H9 (cell line): ENCODE data around the gene MED29. TPM values are rescaled to one million over a fixed set of nuclear protein-coding genes. Genes with fewer than 3 reads are reported as not detected.

Experiments
- DNase-seq: peaks from one replicate; pipeline ENCODE4 v3.0.0-alpha.2; 2017
- H2AFZ ChIP-seq: one replicate; pipeline ENCODE4 v1.6.1; 2013; ENCODE audit warnings: mild to moderate bottlenecking, low read length, control low read depth, moderate library complexity
- H2AK5ac ChIP-seq: 2 replicates; pipeline ENCODE4 v1.6.1; 2013; ENCODE audit warnings: low read length, control low read depth, mixed read lengths; ENCODE audit not compliant: insufficient read length
- H2BK120ac ChIP-seq: one replicate; pipeline ENCODE4 v1.6.1; 2013; ENCODE audit warnings: low read depth, mild to moderate bottlenecking, low read length, control low read depth, inconsistent platforms; ENCODE audit not compliant: poor library complexity, severe bottlenecking
- H2BK12ac ChIP-seq: 2 replicates; pipeline ENCODE4 v1.6.1; 2013; ENCODE audit warnings: low read length, control low read depth, mixed read lengths, low read depth; ENCODE audit not compliant: insufficient read length
- H2BK15ac ChIP-seq: 2 replicates; pipeline ENCODE4 v1.6.1; 2013; ENCODE audit warnings: low read depth, low read length, control low read depth
- H2BK20ac ChIP-seq: one replicate; pipeline ENCODE4 v1.6.1; 2013; ENCODE audit warnings: low read depth, mild to moderate bottlenecking, low read length, control low read depth, inconsistent platforms; ENCODE audit not compliant: poor library complexity, severe bottlenecking
- H2BK5ac ChIP-seq: 2 replicates; pipeline ENCODE4 v1.6.1; 2013; ENCODE audit warnings: low read length, control low read depth, mixed read lengths; ENCODE audit not compliant: insufficient read length
- H3K14ac ChIP-seq: 2 replicates; pipeline ENCODE4 v1.6.1; 2013; ENCODE audit warnings: low read length, control low read depth; ENCODE audit not compliant: insufficient read depth
- H3K18ac ChIP-seq: 2 replicates; pipeline ENCODE4 v1.6.1; 2013; ENCODE audit warnings: low read depth, mild to moderate bottlenecking, mixed read lengths, low read length, control low read depth; ENCODE audit not compliant: insufficient read length
- H3K23ac ChIP-seq: 2 replicates; pipeline ENCODE4 v1.6.1; 2013; ENCODE audit warnings: low read length, control low read depth, mixed read lengths, low read depth; ENCODE audit not compliant: insufficient read length
- H3K23me2 ChIP-seq: 2 replicates; pipeline ENCODE4 v1.6.1; 2013; ENCODE audit warnings: low read depth, mild to moderate bottlenecking, mixed read lengths, low read length, control low read depth; ENCODE audit not compliant: insufficient read length, poor library complexity, severe bottlenecking
- H3K27ac ChIP-seq: 2 replicates; pipeline ENCODE4 v1.5.1; 2013; ENCODE audit warnings: low read length, control low read depth, mixed read lengths, low read depth; ENCODE audit not compliant: insufficient read length
- H3K27me3 ChIP-seq: 2 replicates; pipeline ENCODE4 v1.6.1; 2013; ENCODE audit warnings: low read length, control low read depth, inconsistent platforms; ENCODE audit not compliant: insufficient read depth
- H3K4ac ChIP-seq: 2 replicates; pipeline ENCODE4 v1.6.1; 2013; ENCODE audit warnings: low read depth, mild to moderate bottlenecking, control low read depth, inconsistent platforms, low read length, moderate library complexity
- H3K4me1 ChIP-seq: 2 replicates; pipeline ENCODE4 v1.6.1; 2013; ENCODE audit warnings: low read length, control low read depth, inconsistent platforms; ENCODE audit not compliant: insufficient read depth
- H3K4me2 ChIP-seq: 2 replicates; pipeline ENCODE4 v1.6.1; 2013; ENCODE audit warnings: low read length, control low read depth, mixed read lengths; ENCODE audit not compliant: insufficient read length, insufficient read depth
- H3K56ac ChIP-seq: 2 replicates; pipeline ENCODE4 v1.6.1; 2013; ENCODE audit warnings: low read depth, mild to moderate bottlenecking, mixed read lengths, low read length, control low read depth; ENCODE audit not compliant: insufficient read length
- H3K79me1 ChIP-seq: 2 replicates; pipeline ENCODE4 v1.6.1; 2013; ENCODE audit warnings: low read depth, mild to moderate bottlenecking, moderate library complexity, low read length, control low read depth, inconsistent platforms; ENCODE audit not compliant: insufficient read depth, poor library complexity, severe bottlenecking
- H3K79me2 ChIP-seq: 2 replicates; pipeline ENCODE4 v1.6.1; 2013; ENCODE audit warnings: low read length, control low read depth, inconsistent platforms; ENCODE audit not compliant: insufficient read depth
- H3K9ac ChIP-seq: 2 replicates; pipeline ENCODE4 v1.6.1; 2013; ENCODE audit warnings: low read length, control low read depth, mixed read lengths; ENCODE audit not compliant: insufficient read length; ENCODE audit errors: extremely low read depth
- H3K9me3 ChIP-seq: one replicate; pipeline ENCODE4 v1.6.1; 2013; ENCODE audit warnings: low read depth, low read length, inconsistent platforms; ENCODE audit not compliant: control insufficient read depth
- H3T11ph ChIP-seq: one replicate; pipeline ENCODE4 v1.6.1; 2013; ENCODE audit warnings: mild to moderate bottlenecking, low read length, control low read depth, inconsistent platforms
- H4K20me1 ChIP-seq: one replicate; pipeline ENCODE4 v1.6.1; 2013; ENCODE audit not compliant: control insufficient read depth, insufficient read length, insufficient read depth
- H4K5ac ChIP-seq: 2 replicates; pipeline ENCODE4 v1.6.1; 2013; ENCODE audit warnings: low read depth, mild to moderate bottlenecking, mixed read lengths, low read length, control low read depth; ENCODE audit not compliant: insufficient read length
- H4K8ac ChIP-seq: replicated peaks from 2 replicates; pipeline ENCODE4 v1.6.1; 2013; ENCODE audit warnings: low read length, control low read depth, mixed read lengths, low read depth; ENCODE audit not compliant: insufficient read length
- H4K91ac ChIP-seq: 2 replicates; pipeline ENCODE4 v1.6.1; 2013; ENCODE audit warnings: low read depth, mild to moderate bottlenecking, moderate library complexity, mixed read lengths, low read length, control low read depth; ENCODE audit not compliant: insufficient read length
- H3K27ac Mint-ChIP-seq, 3 experiments: 2 replicates in 2 of 3; 3 replicates in 1 of 3; pipeline ENCODE4 v1.8.0; 2020 to 2021; ENCODE audit warnings: mixed read lengths in 3 of 3, mild to moderate bottlenecking in 1 of 3, moderate library complexity in 1 of 3
- H3K27me3 Mint-ChIP-seq: 2 replicates; pipeline ENCODE4 v1.8.0; 2021; ENCODE audit warnings: low read depth, mild to moderate bottlenecking, moderate library complexity, mixed read lengths
- H3K36me3 Mint-ChIP-seq, 3 experiments: 2 replicates in 2 of 3; 3 replicates in 1 of 3; pipeline ENCODE4 v1.8.0; 2020 to 2021; ENCODE audit warnings: low read depth in 3 of 3, mixed read lengths in 3 of 3; ENCODE audit not compliant: insufficient read depth in 1 of 3
- H3K4me1 Mint-ChIP-seq, 2 experiments: 2 replicates each; pipeline ENCODE4 v1.8.0; 2020; ENCODE audit warnings: mixed read lengths in 2 of 2
- H3K4me3 Mint-ChIP-seq, 2 experiments: 2 replicates in 1 of 2; 3 replicates in 1 of 2; pipeline ENCODE4 v1.8.0; 2020 to 2021; ENCODE audit warnings: mild to moderate bottlenecking in 2 of 2, mixed read lengths in 2 of 2, moderate library complexity in 1 of 2
- H3K9me3 Mint-ChIP-seq, 2 experiments: 2 replicates in 1 of 2; 3 replicates in 1 of 2; pipeline ENCODE4 v1.8.0; 2020; ENCODE audit warnings: mild to moderate bottlenecking in 2 of 2, mixed read lengths in 2 of 2, moderate library complexity in 1 of 2
- WGBS: extraction: QIAGEN DNeasy Blood & Tissue Kit; methylation state at CpG from one replicate; pipeline ENCODE4 v1.1.7; 2013; ENCODE audit warnings: missing lambda C conversion rate, low lambda C conversion rate, mixed read lengths; ENCODE audit not compliant: insufficient read length; ENCODE audit errors: extremely low coverage; 5-methylcytosine and 5-hydroxymethylcytosine counted together
- total RNA-seq: library from RNA; stranded (reverse); gene quantifications from 2 replicates; pipeline ENCODE4 v1.2.1, GENCODE V29; 2021
- TF ChIP-seq, protein P1 (sequence below): fragments of 200-600 bp; sonication (generic); conservative IDR thresholded peaks from 3 replicates; pipeline ENCODE4 v1.8.0; 2021; ENCODE audit warnings: antibody characterized with exemption, mild to moderate bottlenecking

MED29 gene
- total RNA-seq, 1 experiment from 2014 or later = 48.3 TPM

DNA sequence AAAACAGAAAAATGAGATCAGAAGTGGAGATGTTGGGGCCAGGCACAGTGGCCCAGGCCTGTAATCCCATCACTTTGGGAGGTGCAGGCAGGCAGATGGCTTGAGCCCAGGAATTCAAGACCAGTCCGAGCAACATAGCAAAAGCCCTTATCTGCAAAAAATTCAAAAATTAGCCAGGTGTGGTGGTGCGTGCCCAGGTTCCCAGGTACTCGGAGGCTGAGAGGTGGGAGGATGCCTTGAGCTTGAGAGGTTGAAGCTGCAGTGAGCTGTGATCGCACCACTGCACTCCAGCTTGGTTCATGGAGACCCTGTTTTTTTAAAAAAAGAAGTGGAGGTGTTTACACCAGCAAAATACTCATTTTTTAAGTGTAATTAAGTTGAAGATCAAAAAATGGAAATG is 8.9 kb downstream of the MED29 start:
- Histone ChIP-seq H4K8ac (no peak overlapping the region), H3K9me3 (no peaks in the 10 kb centered on the region), H3T11ph (no peak overlapping the region), H4K5ac (no peak overlapping the region), H2BK120ac (no peak overlapping the region), H3K4me1 (peaks cover 4% of the 10 kb centered on the region; the same call in 1 of the 2 replicates), H3K27ac (no peak overlapping the region), H3K18ac (no peak overlapping the region), H3K4ac (no peak overlapping the region), H3K23ac (no peak overlapping the region), H3K14ac (no peak overlapping the region), H4K91ac (no peak overlapping the region), H3K23me2 (peaks cover 15% of the 10 kb centered on the region), H2AK5ac (no peak overlapping the region), H3K79me2 (no peaks in the 10 kb centered on the region), H2AFZ (no peak overlapping the region), H2BK15ac (no peak overlapping the region), H3K4me2 (no peak overlapping the region), H3K56ac (no peak overlapping the region), H3K9ac (no peak overlapping the region), H2BK20ac (no peak overlapping the region), H3K27me3 (no peaks in the 10 kb centered on the region), H2BK5ac (no peak overlapping the region), H3K79me1 (no peaks in the 10 kb centered on the region), H4K20me1 (no peaks in the 10 kb centered on the region), H2BK12ac (no peak overlapping the region)
- WGBS = no CpG with 5 or more reads among the region's 4 CpGs
- no peak overlapping the region for H3K4me3 Mint-ChIP-seq
- no peaks in the 10 kb centered on the region; the same call in 1 of the 2 replicates for H3K27me3 Mint-ChIP-seq
- no peaks in the 10 kb centered on the region; a peak in 2 of 5 replicates for H3K9me3 Mint-ChIP-seq
- H3K36me3 Mint-ChIP-seq = peaks cover 7 to 20% (median 16%) of the 10 kb centered on the region in 3 experiments; a peak in 6 of 7 replicates
- no peak for DNase-seq
- peaks cover 26 to 31% of the 10 kb centered on the region in 2 experiments for H3K4me1 Mint-ChIP-seq
- TF ChIP-seq, protein P1, sequence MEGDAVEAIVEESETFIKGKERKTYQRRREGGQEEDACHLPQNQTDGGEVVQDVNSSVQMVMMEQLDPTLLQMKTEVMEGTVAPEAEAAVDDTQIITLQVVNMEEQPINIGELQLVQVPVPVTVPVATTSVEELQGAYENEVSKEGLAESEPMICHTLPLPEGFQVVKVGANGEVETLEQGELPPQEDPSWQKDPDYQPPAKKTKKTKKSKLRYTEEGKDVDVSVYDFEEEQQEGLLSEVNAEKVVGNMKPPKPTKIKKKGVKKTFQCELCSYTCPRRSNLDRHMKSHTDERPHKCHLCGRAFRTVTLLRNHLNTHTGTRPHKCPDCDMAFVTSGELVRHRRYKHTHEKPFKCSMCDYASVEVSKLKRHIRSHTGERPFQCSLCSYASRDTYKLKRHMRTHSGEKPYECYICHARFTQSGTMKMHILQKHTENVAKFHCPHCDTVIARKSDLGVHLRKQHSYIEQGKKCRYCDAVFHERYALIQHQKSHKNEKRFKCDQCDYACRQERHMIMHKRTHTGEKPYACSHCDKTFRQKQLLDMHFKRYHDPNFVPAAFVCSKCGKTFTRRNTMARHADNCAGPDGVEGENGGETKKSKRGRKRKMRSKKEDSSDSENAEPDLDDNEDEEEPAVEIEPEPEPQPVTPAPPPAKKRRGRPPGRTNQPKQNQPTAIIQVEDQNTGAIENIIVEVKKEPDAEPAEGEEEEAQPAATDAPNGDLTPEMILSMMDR = no peak
- no peak overlapping the region for H3K27ac Mint-ChIP-seq
